ENCODE measurements around the gene FBXO15. TPM values are rescaled to one million over a fixed set of nuclear protein-coding genes. Genes with fewer than 3 reads are reported as not detected.

The FBXO15 gene
- total and polyA plus RNA-seq, 2 of the 8 experiments (the other 6 are each of a cell fraction or from before 2014, with no cell fraction given) = 0.84 to 0.85 TPM

GRCh38 chr18:74074668-74075564, 72.7 kb downstream of the FBXO15 start:
- Histone ChIP-seq H2BK5ac (ENCODE audit: low read depth, low read length) (no peak overlapping the region), H3K4me3 (ENCODE audit: extremely low read depth in 1 of 4, insufficient read depth in 2 of 4, low read depth in 3 of 4, low read length in 4 of 4) (no peak overlapping the region), H3K27me3 (replicated peaks in 1 of 4; ENCODE audit: control insufficient read depth in 3 of 4, extremely low read depth in 1 of 4, insufficient read depth in 3 of 4, low read length in 3 of 4) (no peaks in the 10 kb centered on the region), H3K23ac (ENCODE audit: insufficient read length) (no peak overlapping the region), H3K27ac (ENCODE audit: low read depth, low read length) (no peak overlapping the region), H4K91ac (replicated peaks; ENCODE audit: insufficient read length, low read length) (no peak overlapping the region), H3K9ac (replicated peaks in 1 of 4; ENCODE audit: extremely low read depth in 1 of 4, low read depth in 3 of 4, low read length in 3 of 4) (no peak overlapping the region), H2AK5ac (ENCODE audit: low read depth, low read length) (no peak overlapping the region), H3K14ac (ENCODE audit: insufficient read length) (no peak overlapping the region), H4K5ac (ENCODE audit: insufficient read length, low read depth, low read length) (no peak overlapping the region), H4K20me1 (replicated peaks in 1 of 2; ENCODE audit: control insufficient read depth in 1 of 2, insufficient read depth in 2 of 2, low read length in 2 of 2) (no peaks in the 10 kb centered on the region), H3K79me2 (ENCODE audit: control insufficient read depth in 1 of 2, insufficient read depth in 2 of 2, low read length in 2 of 2) (no peaks in the 10 kb centered on the region), H3K23me2 (ENCODE audit: low read depth, low read length) (no peaks in the 10 kb centered on the region; the same call in 1 of the 2 replicates), H3K36me3 (ENCODE audit: control insufficient read depth in 2 of 4, insufficient read depth in 4 of 4, low read length in 3 of 4) (no peaks in the 10 kb centered on the region), H3K79me1 (ENCODE audit: low read depth, low read length) (no peaks in the 10 kb centered on the region), H3K4ac (replicated peaks; ENCODE audit: insufficient read length, low read depth, low read length) (no peak overlapping the region), H3K4me1 (replicated peaks in 1 of 4; ENCODE audit: control insufficient read depth in 3 of 4, insufficient read depth in 4 of 4, low read length in 3 of 4) (no peaks in the 10 kb centered on the region), H2BK120ac (replicated peaks; ENCODE audit: low read depth, low read length) (no peak overlapping the region), H2BK12ac (ENCODE audit: low read depth, low read length) (no peak overlapping the region), H2AFZ (ENCODE audit: low read length) (no peak overlapping the region), H2BK20ac (ENCODE audit: low read length) (no peak overlapping the region), H4K8ac (ENCODE audit: extremely low read depth, insufficient read depth, low read length) (no peak overlapping the region), H3K9me3 (ENCODE audit: insufficient read depth in 2 of 2, low read depth in 1 of 2, low read length in 1 of 2) (no peaks in the 10 kb centered on the region), H3K56ac (replicated peaks; ENCODE audit: insufficient read length, low read depth, low read length) (no peak overlapping the region), H2BK15ac (ENCODE audit: low read length) (no peak overlapping the region), H3K4me2 (ENCODE audit: insufficient read depth in 1 of 2, low read depth in 2 of 2, low read length in 2 of 2) (no peak overlapping the region), H3K18ac (ENCODE audit: extremely low read depth, low read length) (no peak overlapping the region)
- ChIA-PET CTCF (ENCODE audit: partially characterized antibody) (interaction anchor here (1.0 to 2.3 kb wide), 4 partner anchors 8 to 128 kb away, joined by 3 to 11 read pairs (median 6); no protein-coding TSS in a partner anchor), POLR2A (ENCODE audit: partially characterized antibody) (no interaction called here)
- DNase-seq (ENCODE audit: low read depth in 1 of 2, low spot score in 2 of 2) (no peak), FAIRE-seq (no peak)
- WGBS, 2 experiments (ENCODE audit: extremely low coverage in 1 of 2, insufficient coverage in 1 of 2, insufficient read length in 1 of 2, insufficient replicate concordance in 2 of 2, low coverage in 1 of 2, low lambda C conversion rate in 2 of 2, missing lambda C conversion rate in 1 of 2) = 92% methylated on average over 12 of the region's 17 CpGs; no CpG with 5 or more reads in 1 of the 2 experiments
- TF ChIP-seq SUZ12 (IDR thresholded peaks at IDR 0.05; ENCODE audit: low read length) = no peak
- no peak for TF ChIP-seq KDM4A (IDR thresholded peaks at IDR 0.05; ENCODE audit: low read depth, low read length, severe bottlenecking)
- TF ChIP-seq CBX5 (IDR thresholded peaks at IDR 0.05; ENCODE audit: low read depth, low read length) = no peak
- no peak for TF ChIP-seq GTF2F1 (IDR thresholded peaks at IDR 0.05; ENCODE audit: borderline replicate concordance, low read depth, low read length)
- no peak for TF ChIP-seq SIX5 (IDR thresholded peaks at IDR 0.05; ENCODE audit: low read depth, low read length)
- no peak for TF ChIP-seq CHD1 (IDR thresholded peaks at IDR 0.05; ENCODE audit: low read depth, low read length)
- no peak for TF ChIP-seq SP4 (IDR thresholded peaks at IDR 0.05; ENCODE audit: low read length)
- TF ChIP-seq CBX8 (IDR thresholded peaks at IDR 0.05; ENCODE audit: borderline replicate concordance, low read depth, low read length) = no peak
- no peak for TF ChIP-seq POLR2A (IDR thresholded peaks at IDR 0.05; ENCODE audit: control extremely low read depth in 1 of 2, low read depth in 2 of 2, low read length in 2 of 2)
- no peak for TF ChIP-seq TEAD4 (IDR thresholded peaks at IDR 0.05; ENCODE audit: low read depth, low read length)
- no peak for TF ChIP-seq BRCA1 (IDR thresholded peaks at IDR 0.05; ENCODE audit: low read depth, low read length)
- no peak for TF ChIP-seq MAFK (IDR thresholded peaks at IDR 0.05; ENCODE audit: low read depth, low read length)
- TF ChIP-seq GABPA (IDR thresholded peaks at IDR 0.05; ENCODE audit: borderline replicate concordance, insufficient read depth, low read length) = no peak
- TF ChIP-seq POU5F1 (IDR thresholded peaks at IDR 0.05; ENCODE audit: low read depth, low read length) = no peak
